Measurements from ENCODE around the gene SLC6A2. TPM values are rescaled to one million over a fixed set of nuclear protein-coding genes. Genes with fewer than 3 reads are reported as not detected.
A peak's percentile ranks its signal among the peaks of the same experiment; 100 is the strongest.

The SLC6A2 gene
- total RNA-seq, 6 experiments from 2014 or later: 0.37 to 2.9 (median 0.37) TPM; not detected in 3

DNA sequence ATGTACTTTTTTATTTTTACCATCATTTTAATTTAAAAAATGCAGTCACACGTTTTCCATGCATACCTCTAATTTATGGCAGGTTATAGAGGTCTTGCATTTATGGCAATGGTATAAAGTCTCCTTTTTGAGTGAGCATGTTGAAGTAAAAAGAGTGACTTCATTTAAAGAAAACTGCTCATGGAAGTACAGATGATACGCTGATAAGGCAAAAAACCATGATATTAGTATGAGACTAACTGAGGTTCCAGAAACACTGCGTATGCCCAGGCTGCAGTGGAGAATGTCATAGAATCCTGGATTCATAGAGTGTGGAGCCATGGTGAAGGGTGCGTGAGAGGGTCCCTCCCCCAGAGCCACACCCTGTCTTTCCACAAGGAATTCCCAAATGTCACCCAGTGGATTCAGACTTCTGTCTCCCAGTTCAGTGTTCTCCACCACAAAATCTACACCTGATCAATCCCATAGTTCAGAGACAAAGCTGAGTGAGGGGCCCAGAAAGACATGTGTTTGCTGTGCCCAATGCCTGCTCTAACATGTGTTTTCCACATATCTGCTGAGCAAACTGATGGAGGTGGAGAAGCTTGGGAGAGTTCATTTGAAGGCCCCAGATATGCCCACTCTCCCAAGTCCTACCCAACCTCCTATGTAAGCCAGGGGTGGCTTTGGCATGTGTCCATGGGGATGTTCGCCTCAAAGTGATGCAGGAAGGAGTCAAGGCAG lies 69.4 kb downstream of the SLC6A2 start:
- Histone ChIP-seq H3K9me3 (no peaks in the 10 kb centered on the region), H3K4me3 (no peak overlapping the region), H3K27ac (no peak overlapping the region), H3K36me3 (no peaks in the 10 kb centered on the region), H3K27me3 (no peaks in the 10 kb centered on the region), H3K4me1 (peaks cover 0 to 10% (median 0%) of the 10 kb centered on the region in 4 donors)
- intact Hi-C loops (cut with DNase I): no loop called here
- ATAC-seq: no peak
- DNase-seq: peak in 1 of 3 donors; percentile 24
- TF ChIP-seq, protein P1, sequence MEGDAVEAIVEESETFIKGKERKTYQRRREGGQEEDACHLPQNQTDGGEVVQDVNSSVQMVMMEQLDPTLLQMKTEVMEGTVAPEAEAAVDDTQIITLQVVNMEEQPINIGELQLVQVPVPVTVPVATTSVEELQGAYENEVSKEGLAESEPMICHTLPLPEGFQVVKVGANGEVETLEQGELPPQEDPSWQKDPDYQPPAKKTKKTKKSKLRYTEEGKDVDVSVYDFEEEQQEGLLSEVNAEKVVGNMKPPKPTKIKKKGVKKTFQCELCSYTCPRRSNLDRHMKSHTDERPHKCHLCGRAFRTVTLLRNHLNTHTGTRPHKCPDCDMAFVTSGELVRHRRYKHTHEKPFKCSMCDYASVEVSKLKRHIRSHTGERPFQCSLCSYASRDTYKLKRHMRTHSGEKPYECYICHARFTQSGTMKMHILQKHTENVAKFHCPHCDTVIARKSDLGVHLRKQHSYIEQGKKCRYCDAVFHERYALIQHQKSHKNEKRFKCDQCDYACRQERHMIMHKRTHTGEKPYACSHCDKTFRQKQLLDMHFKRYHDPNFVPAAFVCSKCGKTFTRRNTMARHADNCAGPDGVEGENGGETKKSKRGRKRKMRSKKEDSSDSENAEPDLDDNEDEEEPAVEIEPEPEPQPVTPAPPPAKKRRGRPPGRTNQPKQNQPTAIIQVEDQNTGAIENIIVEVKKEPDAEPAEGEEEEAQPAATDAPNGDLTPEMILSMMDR (IDR thresholded peaks at IDR 0.05): no peak
- TF ChIP-seq POLR2A (IDR thresholded peaks at IDR 0.05): no peak
- 59% methylated on average over 4 of the region's 5 CpGs for WGBS (ENCODE audit: insufficient coverage, low coverage, low lambda C conversion rate, missing lambda C conversion rate)

DNA sequence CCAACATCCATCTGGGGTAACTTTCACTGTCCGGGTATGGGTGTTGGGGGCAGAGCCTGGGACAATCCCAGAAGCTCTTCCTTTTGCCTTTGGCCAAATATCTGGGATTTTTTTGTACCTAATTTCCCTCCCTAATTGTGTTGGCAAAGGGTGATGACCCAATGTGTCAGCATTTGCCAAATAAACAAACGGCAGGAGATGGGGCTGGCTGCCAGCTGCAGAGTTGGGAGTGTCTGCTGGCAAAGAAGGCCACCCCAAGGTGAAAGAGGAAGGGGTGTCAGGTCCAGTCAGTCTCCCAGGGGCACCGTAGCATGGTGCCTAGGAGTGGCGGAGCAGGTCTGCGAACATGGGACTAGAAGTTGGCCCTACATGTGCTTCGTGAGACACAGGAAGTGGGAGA lies 73.0 kb downstream of the SLC6A2 start:
- Histone ChIP-seq H3K4me1 (peaks cover 0 to 25% (median 6%) of the 10 kb centered on the region in 4 donors), H3K36me3 (no peaks in the 10 kb centered on the region), H3K4me3 (no peak overlapping the region), H3K9me3 (no peaks in the 10 kb centered on the region), H3K27me3 (no peaks in the 10 kb centered on the region), H3K27ac (no peak overlapping the region)
- WGBS (ENCODE audit: insufficient coverage, low coverage, low lambda C conversion rate, missing lambda C conversion rate): 25% methylated on average over 3 of the region's 6 CpGs
- TF ChIP-seq, protein P1 (IDR thresholded peaks at IDR 0.05): no peak
- no peak for TF ChIP-seq POLR2A (IDR thresholded peaks at IDR 0.05)
- DNase-seq: peak; percentile 53 to 68 (median 56)
- peak; percentile 41 to 78 (median 71) for ATAC-seq
- intact Hi-C loops (cut with DNase I): no loop called here

DNA sequence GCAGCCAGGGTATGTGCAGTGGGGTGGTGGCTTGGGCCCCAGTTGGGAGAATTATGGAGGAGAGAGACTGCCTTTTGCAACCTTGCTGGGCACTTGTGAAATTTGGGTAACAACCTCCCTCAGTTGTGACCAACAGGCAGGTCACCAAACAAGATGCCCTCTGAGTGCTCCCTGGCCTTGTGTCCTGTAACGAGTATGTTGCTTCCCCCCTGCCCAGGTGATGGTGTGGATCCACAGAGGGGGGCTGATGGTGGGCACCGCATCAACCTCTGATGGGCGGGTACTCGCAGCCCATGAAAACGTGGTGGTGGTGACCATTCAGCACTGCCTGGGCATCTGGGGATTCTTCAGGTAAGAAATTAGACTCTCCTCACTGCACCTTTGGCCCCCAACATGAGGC lies 74.3 kb downstream of the SLC6A2 start:
- Histone ChIP-seq H3K4me3 (no peak overlapping the region), H3K4me1 (peaks cover 0 to 25% (median 6%) of the 10 kb centered on the region in 4 donors), H3K27me3 (no peaks in the 10 kb centered on the region), H3K27ac (no peak overlapping the region), H3K9me3 (no peaks in the 10 kb centered on the region), H3K36me3 (no peaks in the 10 kb centered on the region)
- intact Hi-C loops (cut with DNase I): no loop called here
- TF ChIP-seq, protein P1 (IDR thresholded peaks at IDR 0.05): no peak
- WGBS (ENCODE audit: insufficient coverage, low coverage, low lambda C conversion rate, missing lambda C conversion rate): no CpG with 5 or more reads among the region's 5 CpGs
- ATAC-seq (no peak), DNase-seq (no peak)

DNA sequence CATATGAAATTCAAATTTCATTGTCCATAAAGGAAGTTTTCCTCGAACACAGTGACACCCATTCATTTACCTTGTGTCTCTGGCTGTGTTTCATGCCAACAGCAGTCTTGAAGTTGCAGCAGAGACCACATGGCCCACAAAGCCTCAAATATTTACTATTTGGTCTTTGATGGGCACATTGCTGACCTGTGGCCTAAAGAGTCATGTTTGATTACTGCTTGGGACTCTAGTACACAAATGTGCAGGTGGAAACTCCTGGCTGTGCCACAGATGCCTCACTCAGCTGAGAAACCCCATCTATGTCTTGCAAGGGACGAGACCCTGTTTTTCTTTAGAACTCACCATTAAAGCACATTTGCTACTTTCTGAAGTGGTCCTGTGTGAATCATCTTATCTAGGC lies 76.7 kb downstream of the SLC6A2 start:
- intact Hi-C loops (cut with DNase I): no loop called here
- 17% methylated on average over 1 of the region's 2 CpGs for WGBS (ENCODE audit: insufficient coverage, low coverage, low lambda C conversion rate, missing lambda C conversion rate)
- Histone ChIP-seq H3K27ac (no peak overlapping the region), H3K27me3 (no peaks in the 10 kb centered on the region), H3K4me1 (peaks cover 0 to 25% (median 6%) of the 10 kb centered on the region in 4 donors), H3K9me3 (no peaks in the 10 kb centered on the region), H3K36me3 (no peaks in the 10 kb centered on the region), H3K4me3 (no peak overlapping the region)
- DNase-seq (no peak), ATAC-seq (peak; percentile 62 to 79 (median 76))
- TF ChIP-seq POLR2A (IDR thresholded peaks at IDR 0.05): no peak
- TF ChIP-seq, protein P1 (IDR thresholded peaks at IDR 0.05): no peak

Measured in right lobe of liver (tissue), 6 donors.